GM19035 (cell line): ENCODE results near the gene TSPYL6.

Source experiments
- ATAC-seq: cut with Tn5 transposase; IDR thresholded peaks from one replicate; pipeline ENCODE4 v1.9.1; 2021; ENCODE audit not compliant: unreplicated experiment

Gene TSPYL6

DNA sequence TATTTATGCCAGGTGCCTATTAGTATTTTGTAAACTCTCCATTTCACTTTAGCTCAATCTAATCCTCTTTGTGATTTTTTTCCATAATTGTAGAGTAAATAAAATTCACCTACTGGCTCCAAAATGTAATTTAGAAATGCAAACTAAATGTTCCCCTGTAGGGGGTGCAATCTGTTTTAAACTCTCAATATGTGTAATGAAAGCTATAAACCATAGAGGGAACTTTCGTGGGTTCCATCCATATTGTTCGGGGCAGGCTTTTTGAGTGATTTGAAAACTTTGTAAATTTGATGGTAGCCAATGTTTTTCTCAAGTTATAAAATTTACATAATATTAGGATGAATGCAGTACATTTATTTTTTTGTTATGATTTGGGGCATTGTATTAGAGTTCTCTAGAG, 49.4 kb downstream of the TSPYL6 start:
- ATAC-seq: peak; percentile 55

DNA sequence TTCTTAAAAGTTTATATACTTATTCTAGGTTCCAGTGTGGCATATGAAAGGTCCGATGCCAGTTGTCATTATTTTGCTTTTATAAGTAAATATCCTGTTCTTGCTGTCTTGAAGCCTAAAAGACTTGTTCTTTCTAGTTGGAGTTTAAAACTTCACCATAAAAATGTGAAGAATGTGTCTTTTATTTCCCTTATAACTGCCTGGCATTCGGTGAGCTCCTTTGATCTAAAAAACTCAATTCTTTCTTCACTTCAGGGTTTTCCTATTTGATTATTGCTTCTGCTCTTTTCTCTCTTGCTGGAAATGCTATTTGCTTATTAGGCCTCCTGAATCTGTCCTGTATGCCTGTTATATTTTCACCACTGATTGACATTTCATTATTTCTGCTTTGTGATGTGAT, 51.6 kb downstream of the TSPYL6 start:
- ATAC-seq: no peak
